ENCODE measurements around the gene SEMA3A.
"Not testable (repeated sequence)": the region's sequence is repeated elsewhere in the genome, so short reads cannot be mapped to it uniquely, and the experiment has no call there.

Gene SEMA3A

DNA sequence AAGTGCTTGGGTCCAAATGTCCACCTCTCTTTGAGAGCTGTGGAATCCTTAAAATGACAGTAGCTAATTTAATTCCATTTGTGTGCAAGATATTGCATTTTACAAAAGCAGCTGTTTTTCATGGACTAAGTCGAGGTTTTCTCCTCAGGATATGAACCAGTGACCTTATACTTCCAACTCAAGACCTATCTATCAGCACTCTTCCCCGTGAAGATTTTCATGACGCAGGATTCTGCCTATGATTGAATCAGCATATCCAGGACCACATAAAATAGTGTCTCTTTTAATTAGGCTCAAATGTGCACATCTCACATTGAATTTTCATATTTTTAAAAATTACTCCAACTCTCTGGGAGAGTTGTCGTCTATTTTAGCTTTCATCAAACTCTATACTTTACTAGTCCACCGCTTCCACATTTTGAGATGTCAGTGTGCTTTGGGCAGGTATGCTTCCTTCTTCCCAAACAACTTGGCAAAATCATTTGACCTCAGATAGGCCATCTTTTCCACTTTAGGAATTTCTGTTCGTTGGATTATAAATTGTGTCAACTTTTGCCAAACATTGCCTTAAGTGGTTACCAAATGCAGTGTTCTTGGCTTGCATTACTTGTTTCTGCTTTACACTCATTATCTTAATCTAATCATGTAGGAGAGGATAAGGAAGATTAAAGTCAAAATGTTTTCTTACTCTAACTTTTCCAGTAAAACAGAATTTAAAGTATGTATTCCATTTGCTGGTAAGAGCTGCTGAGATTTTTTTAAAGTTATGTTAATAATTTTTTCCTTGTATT, 39.4 kb downstream of the SEMA3A start:
- no peak for DNase-seq (ENCODE audit: low read depth in 2 of 2)

DNA sequence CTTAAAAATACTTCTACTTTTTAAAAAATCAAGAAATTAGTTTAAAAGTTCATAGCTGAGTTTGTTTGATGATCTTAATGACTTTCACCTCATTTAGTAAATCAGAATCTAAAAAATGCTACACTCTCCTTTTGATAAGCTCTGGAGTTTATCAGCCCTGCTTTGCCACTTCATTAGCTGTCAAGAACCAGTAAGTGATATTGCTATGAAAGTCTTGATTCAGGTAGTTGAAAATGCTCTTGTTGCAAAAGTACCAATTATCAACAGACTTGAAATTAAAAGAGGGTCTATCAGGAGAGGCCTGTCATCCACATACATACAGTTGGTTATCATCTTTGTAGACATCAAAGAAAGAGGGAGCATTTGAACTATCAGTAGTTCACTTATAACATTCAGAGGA, 41.6 kb downstream of the SEMA3A start:
- no peak for DNase-seq (ENCODE audit: low read depth in 2 of 2)

DNA sequence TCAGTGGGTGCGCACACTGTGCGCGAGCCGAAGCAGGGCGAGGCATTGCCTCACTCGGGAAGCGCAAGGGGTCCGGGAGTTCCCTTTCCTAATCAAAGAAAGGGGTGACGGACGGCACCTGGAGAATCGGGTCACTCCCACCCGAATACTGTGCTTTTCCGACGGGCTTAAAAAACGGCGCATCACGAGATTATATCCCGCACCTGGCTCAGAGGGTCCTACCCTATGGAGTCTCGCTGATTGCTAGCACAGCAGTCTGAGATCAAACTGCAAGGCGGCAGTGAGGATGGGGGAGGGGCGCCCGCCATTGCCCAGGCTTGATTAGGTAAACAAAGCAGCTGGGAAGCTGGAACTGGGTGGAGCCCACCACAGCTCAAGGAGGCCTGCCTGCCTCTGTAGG, 44.2 kb downstream of the SEMA3A start:
- not testable (repeated sequence) for DNase-seq (ENCODE audit: low read depth in 2 of 2)

DNA sequence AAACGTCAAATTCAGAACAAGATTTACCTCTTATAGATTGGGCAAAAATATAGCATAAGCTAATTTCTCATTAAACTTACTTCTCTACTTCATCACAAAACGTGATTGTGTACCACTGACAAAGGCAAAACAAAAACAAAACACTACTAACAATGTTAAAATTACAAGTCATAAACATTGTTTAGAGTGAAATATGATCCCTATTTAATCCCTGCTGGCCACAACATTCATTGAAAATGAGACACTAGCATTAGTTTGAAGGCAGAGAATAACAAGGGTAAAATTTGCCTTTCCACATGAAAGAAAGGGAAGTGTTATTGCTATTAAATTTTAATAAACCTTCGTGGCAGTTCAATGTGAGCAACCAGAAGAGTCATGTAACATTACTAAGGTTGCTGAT, 45.0 kb downstream of the SEMA3A start:
- no peak for DNase-seq (ENCODE audit: low read depth in 2 of 2)

DNA sequence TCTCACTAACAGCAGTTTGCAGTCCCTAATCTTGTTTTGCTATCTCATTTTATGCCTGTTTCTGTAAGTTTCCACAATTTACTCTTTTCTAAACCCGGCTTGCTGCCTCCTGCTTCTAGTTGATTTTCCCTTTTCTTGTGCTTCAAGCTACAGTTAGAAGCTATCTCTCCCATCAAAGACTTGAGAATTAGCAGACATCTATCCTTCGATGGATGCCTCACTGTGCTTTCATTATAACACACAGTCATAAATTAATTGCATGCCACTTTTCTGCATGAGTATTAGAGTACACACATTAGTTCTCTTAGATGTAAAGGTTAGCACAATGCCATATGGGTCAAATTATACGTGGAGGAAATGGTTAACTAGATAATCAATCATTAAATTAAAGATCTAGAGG, 48.7 kb downstream of the SEMA3A start:
- no peak for DNase-seq (ENCODE audit: low read depth in 2 of 2)

DNA sequence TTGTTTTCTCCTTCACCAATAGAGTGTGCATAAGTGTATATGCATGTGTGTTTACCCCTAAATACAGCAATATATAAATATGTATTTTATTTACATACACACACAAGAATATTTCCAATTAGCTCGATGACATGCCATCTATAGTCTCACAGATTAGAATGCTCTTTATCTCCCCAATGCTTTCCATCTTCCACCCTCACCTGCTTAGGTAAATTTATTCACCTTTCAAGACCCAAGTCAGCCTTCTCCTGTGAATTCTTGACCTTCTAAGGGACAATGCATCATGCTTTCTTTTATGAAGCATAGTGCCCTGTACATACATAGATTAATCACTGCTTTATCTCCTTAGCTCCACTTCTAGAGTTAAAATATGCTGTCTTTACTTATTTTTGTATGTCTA, 49.7 kb downstream of the SEMA3A start:
- DNase-seq (ENCODE audit: low read depth in 2 of 2): no peak

DNA sequence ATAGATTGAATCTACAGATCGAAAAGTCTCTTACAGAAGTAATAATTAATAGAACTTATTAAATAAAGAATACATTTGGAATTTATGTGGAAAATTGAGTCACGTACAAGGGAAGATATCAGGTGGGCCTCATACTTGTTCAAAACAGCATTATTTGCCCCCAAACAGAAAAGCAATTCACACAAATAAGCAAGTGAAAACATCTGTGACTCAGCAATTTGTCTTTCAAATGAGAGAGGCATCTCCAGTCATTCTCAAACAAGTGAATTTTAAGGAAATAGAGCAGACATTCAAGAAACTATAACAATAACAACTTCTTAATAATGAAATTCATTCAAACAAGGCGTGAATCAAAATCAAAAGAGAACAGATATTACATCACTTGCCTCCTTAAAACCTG, 50.1 kb downstream of the SEMA3A start:
- DNase-seq (ENCODE audit: low read depth in 2 of 2): no peak

DNA sequence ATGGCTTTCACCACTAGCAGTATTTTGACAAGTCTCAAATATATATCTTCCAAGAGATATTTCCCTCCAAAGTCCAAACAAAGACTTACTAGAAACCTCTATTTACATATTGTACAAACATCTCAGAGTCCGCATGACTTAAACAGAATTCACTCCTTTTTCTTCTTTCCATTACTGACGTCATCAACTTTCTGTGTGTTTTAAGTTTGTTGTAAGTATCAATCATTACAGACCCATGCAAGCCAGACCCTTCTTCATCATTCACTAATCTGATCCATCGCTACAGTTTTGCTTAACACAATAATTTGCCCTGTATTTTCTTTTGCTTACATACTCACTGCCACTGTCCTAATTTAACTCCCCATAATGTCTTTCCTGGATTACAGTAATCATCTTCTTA, 51.9 kb downstream of the SEMA3A start:
- DNase-seq (ENCODE audit: low read depth in 2 of 2): no peak

DNA sequence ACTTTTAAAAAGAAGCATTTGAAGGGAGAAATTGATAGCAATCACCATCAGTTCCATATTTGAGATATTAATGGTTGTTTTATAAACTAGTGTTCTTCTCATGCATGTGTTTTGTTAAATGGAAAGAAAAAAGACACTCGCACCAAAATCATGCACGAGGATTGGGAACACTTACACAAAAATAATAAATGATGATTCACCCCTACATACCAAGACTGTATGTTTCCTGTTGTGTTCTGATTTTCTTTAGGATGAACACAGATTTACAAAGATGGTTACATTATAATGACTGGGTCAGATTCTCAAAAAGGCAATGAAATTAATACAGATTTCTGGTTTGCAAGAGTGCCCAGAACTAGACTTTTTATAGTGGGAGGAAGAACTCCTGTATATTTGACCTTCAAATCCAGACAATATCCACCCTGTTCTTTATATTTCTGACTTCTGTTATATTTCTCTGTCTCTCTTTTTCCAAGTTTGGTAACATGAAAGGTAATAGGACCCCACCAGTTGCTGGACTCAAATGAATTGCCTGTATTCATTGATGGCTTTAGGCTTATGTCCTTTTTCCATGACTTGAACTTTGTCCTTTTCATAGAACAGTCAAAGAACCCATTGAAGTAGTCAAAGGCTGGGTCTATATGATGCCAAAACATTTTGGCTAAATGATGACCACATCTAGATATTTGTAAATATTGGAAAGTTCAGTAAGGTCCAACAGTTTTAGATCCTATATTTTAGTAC, 54.4 kb downstream of the SEMA3A start:
- DNase-seq (ENCODE audit: low read depth in 2 of 2): no peak

DNA sequence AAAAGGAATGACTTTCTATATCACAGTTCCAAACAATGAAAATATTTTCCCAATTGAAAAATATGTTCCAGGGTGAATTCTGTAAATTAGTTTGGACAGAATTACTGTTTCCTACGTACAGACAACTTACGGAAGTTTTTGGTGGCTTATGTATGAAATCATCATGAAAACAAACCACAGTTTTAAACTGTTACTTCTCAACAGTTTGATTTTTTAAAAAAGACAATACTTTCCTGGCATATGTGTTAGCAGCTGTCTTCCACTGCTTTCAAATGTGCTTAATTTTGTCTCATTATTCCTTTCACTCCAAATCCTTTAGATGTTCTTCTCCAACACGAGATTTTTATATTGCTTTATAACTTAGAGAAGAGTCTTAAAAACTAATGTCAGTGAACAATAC, 56.2 kb downstream of the SEMA3A start:
- DNase-seq (ENCODE audit: low read depth in 2 of 2): no peak

DNA sequence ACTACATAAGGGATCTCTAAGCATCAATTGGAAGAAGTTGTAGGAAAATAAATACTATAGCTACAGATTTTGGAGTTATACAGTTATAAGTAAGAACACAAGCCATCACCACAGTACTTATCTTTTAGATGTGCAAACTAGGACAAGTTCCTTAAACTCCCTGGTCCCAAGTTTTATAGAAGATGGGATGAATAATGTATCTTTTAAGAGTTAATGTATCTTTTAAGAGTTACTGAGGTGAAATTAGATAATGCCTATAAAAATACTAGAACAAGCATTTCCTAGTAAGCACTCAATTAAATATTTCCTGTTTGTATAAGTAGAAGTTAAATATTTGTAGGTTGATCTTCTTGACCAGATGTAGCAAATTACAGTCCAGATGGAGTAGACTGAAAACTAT, 56.8 kb downstream of the SEMA3A start:
- DNase-seq (ENCODE audit: low read depth in 2 of 2): no peak

DNA sequence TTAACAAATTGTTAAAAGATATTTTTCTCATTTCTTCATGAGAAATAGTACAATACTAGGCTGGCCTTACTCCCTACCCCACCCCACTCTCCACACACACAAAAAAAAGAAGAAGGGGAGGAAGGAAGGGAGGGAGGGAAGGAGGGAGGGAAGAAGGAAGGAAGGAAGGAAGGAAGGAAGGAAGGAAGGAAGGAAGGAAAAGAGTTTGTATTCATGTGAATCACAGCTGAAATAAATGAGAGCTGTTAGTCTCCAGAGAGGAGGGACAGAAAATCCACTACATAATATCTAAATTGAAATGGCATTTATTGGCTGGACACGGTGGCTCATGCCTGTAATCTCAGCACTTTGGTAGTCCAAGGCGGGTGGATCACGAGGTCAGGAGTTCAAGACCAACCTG, 57.8 kb downstream of the SEMA3A start:
- DNase-seq (ENCODE audit: low read depth in 2 of 2): no peak

DNA sequence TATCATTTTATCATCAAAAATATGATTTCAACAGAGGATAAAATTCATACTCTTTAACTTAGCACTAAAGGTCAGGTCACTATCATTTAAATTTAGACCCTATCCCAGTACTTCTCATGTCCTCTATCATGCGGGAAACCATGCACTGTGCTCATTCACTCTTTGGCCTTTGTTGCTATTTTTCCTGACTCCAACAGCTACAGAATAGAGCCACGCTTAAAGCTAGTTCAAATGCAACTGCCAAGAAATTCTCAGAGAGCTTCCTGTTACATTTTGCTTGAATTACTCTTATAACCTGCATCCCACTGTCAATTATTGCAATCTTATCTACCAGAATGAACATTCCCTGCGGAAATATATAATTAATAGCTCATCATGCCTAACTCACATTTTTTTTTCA, 58.3 kb downstream of the SEMA3A start:
- DNase-seq (ENCODE audit: low read depth in 2 of 2): no peak

DNA sequence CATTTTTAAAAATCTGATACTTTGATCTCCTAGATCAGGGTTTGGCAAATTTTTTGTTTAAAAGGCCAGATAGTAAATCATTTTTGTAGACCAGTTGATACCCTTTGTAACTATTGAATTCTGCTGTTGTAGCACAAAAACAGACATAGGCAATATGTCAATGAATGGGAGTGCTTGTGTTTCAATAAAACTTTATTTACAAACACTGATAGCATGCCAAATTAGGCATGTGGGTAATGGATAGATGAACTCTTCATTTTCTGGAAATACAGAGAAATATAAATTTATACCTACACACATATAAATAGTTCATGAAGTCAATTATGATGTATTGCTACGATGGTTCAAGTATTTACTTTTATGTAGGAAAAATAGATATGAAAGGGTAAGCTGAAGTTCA, 60.4 kb downstream of the SEMA3A start:
- DNase-seq (ENCODE audit: low read depth in 2 of 2): no peak

DNA sequence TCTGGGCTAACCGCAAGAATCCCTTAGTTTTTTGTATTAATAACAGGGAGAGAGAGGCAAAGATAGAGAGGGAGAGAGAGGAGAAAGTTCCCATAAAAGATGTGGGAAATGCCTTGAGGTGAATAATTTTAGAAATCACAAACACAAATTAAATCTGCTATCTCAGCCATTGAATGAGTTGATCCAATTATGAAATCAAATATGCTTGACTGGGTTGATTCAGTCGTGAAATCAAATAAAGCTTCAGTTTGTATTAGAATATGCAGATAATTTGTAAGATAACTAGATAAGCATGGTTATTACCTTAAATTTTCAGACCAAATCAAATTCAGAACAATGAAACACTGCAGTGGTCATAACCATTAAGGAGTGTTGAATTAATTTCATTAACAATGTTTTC, 68.9 kb downstream of the SEMA3A start:
- no peak for DNase-seq (ENCODE audit: low read depth in 2 of 2)

DNA sequence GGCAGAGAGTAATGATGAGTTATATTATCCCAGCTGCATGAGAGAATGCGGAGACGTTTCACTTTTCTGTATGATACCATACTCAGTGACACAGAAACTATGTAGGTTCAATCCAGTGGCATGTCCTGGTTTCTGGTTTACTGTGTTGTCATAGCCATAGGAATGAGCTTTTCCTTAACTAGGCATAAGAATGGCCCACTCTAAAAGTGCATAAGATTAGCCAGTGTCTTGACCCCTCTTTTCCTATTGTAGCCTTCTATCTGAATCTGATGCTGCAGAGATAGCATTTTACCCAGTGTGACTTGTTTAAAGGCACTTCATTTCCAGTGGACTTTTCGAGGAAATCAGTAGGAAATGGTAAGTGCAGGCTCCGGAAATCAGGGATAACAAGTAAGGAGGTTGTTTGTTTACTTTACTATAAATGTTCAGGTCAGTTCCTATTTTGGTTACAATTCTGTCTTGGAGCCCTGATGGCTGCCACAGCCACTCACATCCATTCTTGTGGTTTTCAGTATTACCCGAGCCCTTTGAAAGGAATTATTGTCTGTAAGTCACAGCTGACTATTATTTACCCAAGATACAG, 70.5 kb downstream of the SEMA3A start:
- DNase-seq (ENCODE audit: low read depth in 2 of 2): no peak

DNA sequence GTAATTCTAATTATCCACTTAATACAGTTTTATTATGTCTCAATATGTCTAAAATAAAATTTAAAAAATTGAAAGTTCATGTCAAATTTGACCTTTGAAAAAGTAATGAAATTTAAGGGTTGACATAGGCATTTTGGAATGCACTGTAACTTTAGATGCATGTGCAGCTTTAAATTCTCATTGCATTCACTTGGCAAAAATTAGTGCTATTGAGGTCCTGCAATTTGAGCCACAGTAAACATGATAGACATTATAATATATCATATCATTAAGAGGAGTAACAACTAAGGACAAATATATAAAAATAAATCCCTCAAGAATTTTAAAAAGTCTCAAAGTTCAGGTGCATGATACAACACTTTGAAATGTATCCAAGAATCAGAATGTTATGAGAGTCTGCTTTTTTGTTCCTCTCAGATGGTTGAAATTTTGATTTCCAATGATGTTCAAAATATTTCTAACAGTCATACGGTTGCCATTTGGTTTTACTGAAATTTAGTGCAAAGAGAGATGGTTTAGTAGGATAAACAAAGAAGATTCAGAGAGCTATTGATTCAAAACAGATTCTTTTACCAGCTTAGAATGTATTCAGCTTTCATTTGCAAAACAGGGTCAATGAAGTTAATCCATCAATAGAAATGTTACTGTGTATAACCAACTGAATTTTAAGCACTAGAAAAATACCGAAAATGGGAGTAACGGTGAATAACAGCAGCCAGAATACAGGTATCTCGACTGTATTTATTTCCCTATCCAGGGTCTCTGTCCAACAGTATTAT, 71.8 kb downstream of the SEMA3A start:
- no peak for DNase-seq (ENCODE audit: low read depth in 2 of 2)

DNA sequence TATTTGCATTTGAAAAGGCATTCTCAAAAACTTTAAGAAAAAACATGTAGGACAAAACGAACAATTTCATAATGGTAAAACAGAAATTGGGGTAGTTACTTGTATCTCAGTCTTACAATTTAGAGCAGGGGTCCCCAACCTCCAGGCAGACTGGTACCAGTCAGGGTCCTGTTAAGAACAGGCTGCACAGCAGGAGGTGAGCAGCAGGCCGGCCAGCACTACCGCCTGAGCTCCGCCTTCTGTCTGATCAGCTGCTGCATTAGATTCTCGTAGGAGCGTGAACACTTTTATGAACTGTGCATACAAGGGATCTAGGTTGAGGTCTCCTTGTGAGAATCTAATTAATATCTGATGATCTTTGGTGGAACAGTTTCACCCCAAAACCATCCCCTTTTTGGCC, 77.3 kb downstream of the SEMA3A start:
- no peak for DNase-seq (ENCODE audit: low read depth in 2 of 2)

DNA sequence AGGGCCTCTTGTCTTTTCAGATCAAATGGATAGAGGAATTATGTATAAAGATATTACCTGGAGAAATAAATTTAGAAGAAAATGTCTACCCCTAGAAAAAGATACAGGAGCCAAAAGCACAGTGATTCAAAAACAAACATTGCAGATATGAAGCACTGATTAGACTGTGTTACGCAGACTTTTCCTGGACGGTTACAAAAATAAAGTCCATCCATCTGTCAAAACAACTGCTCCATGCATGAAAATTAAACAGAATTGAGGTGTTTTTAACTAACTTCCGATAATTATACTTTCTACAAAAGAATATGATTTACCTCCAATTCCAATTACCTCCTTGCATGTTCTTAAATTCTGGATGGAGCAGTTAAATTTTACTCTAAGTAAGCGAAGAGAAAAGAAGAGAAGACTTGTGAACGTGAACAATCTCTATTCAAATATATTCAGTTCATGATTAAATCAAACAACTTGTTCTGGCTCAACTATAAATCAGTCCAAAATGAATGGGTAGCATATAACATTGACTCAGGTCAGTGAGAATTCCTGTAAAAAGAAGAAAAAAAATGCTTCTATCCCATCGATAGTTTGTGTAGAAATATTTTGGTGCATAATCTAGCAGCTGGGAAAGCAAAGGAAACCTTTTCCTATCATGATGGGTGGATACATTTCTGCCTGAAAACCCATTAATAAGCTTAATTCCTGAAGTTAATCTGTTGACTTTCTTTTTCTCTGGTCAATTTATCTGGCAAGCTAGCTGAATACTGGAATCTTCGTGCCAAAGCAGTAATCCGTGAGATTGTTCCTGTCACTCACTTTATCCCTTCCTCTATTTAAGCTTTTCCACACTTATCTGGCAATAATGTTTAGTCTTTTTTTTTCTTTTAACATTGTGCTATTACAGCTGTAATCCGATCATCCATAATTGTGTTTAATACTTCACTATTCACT, 80.4 kb downstream of the SEMA3A start:
- no peak for DNase-seq (ENCODE audit: low read depth in 2 of 2)

DNA sequence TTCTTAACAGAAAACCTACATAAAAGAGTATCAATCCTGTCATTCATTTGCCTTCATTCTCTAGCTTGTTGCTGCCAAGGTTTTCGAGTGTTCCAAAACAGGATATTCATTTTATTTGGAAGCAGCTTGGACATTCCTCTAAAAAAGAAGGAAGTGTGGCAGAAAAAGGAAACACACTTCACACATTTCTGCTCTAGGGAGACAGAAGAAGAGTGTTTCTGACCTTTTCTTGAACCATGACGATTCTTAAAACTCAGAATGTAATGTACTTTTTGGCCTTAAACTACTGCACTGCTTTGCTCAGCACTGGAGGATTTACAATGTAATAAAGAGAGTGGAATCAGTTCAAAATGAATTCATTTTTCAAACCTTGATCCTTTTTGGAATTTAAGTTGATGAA, 81.3 kb downstream of the SEMA3A start:
- DNase-seq (ENCODE audit: low read depth in 2 of 2): no peak

DNA sequence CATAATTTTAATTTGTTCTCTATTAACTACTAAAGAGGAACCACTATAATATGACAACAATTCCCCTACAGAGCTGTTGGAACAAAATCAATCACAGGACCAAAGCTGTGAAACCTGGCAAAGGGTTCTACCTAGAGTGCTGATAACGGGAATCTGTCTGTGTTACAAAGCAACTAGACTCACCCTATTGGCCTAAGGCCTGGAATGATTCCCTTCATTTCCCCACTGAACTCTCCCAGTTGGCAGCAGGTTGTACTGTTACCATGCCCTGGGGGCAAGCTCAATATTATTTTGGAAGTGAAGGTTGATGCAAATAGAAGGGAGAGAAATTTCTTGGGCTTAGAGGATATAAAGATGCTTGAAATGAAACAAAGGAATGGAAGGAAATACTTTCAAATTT, 81.8 kb downstream of the SEMA3A start:
- no peak for DNase-seq (ENCODE audit: low read depth in 2 of 2)

Data from stimulated activated CD4-positive, alpha-beta T cell treated with anti-CD3 and anti-CD28 coated beads, Interleukin-12 subunit alpha, Interleukin-12 subunit beta, amount 100 ng/mL, for 24 hours (primary cell).